C4-2B (cell line): ENCODE data around the gene ISG20.

Source experiments
- CTCF ChIP-seq: fragments of 450-650 bp; conservative IDR thresholded peaks from 2 replicates; pipeline ENCODE4 v1.5.1; 2017; ENCODE audit warnings: mild to moderate bottlenecking
- ZFX ChIP-seq: fragments of 450-650 bp; IDR thresholded peaks from 2 replicates; pipeline ENCODE4 v1.6.1; 2017

- no peak for TF ChIP-seq CTCF
- no peak for TF ChIP-seq ZFX
These were observed 41.6 kb downstream of the ISG20 start for GRCh38 chr15:88680241-88681001.
